Mesenteric fat pad (tissue), 1 donor: ENCODE measurements around the gene TOX2. TPM values are rescaled to one million over a fixed set of nuclear protein-coding genes. Genes with fewer than 3 reads are reported as not detected.
A peak's percentile ranks its signal among the peaks of the same experiment; 100 is the strongest.

Experiments
- DNase-seq: peaks from one replicate; pipeline ENCODE4 v3.0.0-alpha.2; 2020; ENCODE audit warnings: low spot score
- total RNA-seq: library from RNA; stranded (reverse); fragmentation: NEBNext Ultra II Directional; extraction: Animal tissue kit (Norgen Biotek cat#: 25700); gene quantifications from one replicate; pipeline ENCODE4 v1.2.1, GENCODE V29; 2021
- donor health status: DM: yes; HTN: yes; CAD: no.

TOX2 gene
- total RNA-seq, 1 donor from 2014 or later, result 1.2 TPM

DNA sequence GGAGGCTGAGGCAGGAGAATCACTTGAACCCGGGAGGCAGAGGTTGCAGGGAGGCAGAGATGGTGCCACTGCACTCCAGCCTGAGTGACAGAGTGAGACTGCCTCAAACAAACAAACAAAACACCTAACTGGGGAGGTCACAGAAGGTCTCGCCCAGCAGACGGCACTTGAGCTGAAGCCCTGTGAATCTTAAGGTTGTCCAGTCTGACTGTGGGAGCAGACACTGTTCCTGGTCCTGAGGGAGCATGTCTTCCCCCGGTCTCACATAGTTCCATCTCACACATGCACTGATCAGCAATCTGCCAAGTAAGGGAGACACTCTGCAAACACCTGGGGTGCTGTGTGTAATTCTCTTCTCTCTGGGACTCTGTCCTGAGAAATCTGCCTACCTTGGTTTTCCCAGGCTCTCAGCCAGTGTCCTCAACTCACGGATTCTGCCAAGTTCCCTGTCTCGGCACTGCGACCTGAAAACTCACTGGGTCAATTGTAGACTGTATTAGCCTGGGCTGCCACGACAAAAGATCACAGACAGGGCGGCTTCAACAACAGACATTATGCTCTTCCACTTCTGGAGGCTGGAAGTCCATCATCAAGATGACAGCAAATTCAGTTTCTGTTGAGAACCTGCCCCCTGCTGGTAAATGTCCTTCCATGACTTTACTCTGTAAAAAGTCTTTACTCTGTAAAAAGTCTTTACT is 178.0 kb downstream of the TOX2 start:
- DNase-seq, result no peak

DNA sequence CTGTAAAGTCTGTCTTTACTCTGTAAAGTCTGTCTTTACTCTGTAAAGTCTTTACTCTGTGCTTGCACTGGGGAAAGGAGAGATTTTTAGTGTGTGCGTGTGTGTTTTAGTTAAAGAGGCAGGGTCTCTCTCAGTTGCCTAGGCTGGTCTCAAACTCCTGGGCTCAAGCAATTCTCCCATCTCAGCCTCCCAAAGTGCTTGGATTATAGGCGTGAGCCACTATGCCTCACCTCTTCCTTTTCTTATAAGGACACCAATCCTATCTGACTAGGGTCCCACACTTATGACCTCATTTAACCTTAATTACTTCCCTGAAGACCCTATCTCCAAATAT is 178.6 kb downstream of the TOX2 start:
- DNase-seq, result no peak

DNA sequence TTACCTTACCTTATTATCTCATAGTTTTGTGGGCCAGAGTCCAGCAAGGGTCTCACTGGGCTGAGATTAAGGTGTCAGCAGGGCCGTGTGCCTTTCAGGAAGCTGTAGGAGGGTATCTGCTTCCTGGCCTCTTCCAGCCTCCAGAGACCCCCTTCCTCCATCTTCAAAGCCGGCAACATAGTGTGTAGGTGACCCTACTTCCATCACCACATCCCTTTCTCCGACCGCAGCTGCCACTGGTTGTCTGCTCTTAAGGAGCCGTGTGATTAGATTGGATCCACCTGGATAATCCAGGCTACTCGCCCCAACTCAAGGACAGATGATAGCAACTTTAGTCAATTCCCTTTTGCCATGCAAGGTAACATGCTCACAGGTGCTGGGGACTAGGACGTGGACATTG is 181.2 kb downstream of the TOX2 start:
- DNase-seq, result no peak

DNA sequence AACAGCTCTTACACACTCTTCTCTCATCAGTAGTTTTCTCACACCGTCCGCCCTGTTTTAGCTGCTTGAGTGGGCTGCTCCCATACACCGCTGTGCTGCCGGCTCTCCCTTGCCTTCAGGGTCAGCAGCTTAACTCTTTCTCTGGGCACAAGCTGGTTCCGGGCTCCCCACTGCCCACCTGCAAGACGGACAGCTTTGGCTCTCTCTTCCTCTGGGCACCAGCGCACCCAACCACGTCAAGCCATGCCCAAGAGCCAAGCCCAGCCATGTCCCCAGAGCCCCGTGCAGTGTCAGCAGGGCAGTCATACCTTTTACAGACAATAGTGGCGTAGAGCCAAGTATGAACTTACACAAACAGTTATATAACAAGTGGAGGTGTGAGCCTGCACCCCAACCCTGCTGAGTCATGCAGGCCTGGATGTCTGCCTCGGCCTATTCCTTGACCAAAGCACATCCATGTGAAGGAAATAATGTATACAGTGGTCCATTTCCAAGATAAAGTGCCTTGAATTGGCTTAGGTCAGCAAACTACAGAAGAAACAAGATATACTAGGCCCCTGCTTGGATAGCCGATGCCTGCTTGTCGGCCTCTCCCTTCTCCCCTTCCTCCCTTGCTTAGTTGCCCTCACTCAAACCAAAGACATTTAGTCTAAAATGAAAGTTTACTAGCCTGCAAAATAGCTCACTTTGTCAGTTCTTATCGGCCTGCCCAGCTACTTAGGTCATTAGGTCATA is 183.0 kb downstream of the TOX2 start:
- peak; percentile 72 for DNase-seq

DNA sequence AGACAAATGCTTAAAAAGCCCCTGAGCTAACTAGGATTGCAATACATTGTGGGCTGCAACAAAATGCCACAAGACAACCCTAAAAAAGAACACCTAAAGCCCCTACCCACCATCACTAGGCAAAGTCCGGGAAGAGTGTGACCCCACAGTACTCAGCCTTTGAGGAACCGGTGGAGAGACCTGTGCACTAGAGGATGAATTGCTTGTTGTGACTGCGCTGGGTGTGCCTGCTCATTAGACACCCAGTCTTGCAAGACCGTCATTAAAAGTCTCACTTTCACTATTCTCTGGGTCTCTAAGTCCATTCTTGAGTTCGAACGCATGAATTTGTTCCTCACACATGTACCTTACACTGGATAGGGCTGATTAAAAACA is 183.6 kb downstream of the TOX2 start:
- DNase-seq, result peak; percentile 62

DNA sequence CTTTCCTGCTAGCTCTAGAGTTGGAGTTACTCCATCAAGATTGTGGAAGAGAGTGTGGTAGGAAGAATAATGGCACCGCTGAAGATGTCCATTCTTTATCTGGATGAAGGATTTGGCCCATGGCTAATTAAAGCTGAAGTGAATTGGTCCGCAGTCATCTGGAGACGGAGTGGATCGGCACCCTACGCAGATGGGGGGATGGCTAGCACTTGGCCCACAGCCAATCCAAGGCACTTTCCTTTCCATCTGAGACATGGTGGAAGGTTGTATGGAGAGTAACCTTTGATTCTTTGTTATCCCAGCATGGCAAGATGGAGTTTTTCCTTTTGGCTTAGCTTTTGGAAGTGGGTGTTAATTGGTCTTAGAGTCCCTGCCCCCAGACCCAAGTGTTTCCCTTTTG is 184.0 kb downstream of the TOX2 start:
- peak; percentile 18 for DNase-seq

DNA sequence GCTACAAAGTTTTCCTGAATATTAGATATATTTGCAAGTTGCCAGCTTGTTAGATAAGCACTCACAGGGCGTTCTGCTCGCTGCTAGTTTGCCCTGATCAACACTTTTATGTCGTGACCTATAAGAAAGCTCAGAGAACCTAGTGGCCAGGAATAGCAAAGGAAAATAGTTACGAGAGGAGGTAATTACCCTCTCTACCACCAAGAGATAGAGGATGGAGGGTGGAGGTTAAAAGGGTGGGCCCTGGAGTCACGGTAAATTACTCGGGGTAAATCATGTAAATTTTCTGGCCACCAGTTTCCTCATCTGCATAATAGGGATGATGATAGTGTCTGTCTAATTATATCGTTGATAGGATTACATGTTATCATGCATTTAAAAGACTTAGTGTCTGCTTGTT is 185.2 kb downstream of the TOX2 start:
- peak; percentile 2 for DNase-seq

DNA sequence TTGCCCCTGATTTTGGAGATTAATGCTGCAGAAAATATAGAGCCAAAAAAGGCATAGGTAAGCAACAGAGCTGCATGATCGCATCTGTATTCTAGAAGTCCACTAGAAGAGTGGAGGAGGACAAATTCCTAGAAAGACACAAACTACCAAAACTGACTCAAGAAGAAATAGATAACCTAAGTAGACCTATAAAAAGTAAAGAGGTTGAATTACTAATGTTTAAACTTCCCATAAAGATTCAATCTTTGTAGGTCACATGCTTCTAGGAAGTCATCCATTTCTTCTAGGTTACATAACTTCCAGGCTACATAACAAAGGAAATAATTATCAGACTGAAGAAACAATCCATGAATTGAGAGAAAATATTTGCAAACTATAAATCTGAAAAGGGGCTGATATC is 187.9 kb downstream of the TOX2 start:
- no peak for DNase-seq

DNA sequence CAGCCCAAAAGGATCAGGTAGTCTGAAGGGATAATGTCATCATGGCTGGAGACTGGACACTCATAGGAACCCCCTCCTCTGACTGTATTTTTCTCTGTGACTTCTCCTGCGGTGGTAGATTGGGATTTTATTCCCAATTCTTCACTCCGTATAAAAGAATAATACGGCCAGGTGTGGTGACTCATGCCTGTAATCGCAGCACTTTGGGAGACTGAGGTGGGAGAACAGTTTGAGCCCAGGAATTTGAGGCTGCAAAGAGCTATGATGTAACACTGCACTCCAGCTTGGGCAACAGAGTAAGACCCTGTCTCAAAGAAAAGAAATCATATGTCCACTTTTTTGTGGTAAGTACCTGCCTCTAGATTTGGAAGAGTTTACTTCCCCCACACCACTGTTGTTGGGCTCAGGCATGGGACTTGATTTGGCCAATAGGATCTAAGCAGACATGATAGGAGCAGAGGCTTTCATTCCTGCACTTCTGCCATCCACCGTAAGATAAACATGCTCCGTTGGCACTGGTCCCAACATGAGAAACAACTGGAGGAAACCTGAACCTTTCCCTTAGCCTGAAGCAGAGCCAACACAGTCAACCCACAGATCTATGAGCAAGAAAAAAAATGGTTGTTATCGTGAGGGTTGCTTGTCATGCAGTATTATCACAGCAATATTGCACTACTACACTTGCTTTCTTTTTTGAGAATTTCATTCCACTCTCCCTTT is 190.3 kb downstream of the TOX2 start:
- no peak for DNase-seq

DNA sequence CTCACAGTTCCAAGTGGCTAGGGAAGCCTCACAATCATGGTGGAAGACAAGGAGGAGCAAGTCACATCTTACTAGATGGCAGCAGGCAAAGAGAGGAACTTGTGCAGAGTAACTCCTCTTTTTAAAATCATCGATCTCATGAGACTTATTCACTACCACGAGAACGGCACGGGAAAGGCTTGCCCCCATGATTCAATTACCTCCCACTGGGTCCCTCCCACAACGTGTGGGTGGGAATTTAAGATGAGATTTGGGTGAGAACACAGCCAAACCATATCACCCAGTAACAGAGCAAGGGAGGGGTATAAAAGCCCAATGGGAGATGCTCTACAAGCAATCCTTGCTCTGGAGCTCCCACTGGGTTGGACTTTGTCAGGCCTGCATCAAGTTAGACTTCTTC is 192.0 kb downstream of the TOX2 start:
- DNase-seq, result no peak

DNA sequence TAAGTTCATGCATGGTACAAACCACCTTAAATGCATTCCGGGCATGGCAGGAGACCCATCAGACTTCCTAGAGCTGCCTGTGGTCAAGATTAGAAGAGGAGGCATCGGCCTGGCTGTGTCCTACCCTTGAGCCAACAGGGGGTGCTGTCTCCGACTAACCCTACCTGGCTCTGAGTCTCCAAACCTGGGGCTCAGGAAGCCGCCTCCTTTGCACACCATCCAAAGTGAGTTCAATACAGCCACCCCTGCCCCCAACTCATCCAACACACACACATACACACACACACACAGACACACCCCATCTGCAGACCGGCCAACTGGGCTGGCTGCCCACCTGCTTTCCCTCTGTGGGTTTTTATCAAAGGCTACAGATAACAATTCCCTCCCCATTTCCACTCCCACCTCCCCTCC is 195.3 kb downstream of the TOX2 start:
- DNase-seq, result no peak

DNA sequence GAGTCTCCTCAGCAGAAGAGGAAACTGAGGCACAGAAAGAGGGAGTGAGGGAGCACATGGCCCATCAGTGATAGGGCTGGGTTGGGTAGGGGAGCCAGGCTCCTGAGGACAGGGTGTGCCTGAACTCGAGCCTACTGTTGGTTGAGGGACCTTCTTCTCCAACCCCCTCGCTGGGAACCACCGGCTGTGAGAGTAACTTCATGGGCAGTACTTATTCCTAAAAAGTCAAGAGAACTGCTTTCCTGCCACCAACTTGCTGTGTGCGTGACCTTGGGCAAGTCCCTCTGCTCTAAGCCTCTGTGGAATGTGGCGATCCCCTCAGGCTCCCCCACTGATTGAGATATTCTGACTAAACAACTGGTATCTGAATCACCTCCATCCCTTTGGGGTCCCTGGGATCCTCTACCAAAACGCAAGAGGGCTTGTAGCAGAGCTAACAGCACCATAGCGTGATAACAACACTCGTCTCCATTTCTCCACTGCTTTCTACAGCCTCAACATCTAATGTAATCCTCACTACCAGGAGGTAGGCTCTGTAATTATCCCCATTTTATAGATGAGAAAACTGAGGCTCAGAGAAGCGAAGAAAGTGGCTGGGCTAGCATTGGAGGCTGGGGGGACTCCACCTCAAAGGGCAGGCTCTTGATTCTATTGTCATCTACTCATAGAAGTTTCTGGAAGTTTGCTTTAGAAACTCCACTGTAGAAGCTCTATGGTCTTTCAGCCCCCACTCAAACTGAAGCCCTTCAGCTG is 196.3 kb downstream of the TOX2 start:
- no peak for DNase-seq

DNA sequence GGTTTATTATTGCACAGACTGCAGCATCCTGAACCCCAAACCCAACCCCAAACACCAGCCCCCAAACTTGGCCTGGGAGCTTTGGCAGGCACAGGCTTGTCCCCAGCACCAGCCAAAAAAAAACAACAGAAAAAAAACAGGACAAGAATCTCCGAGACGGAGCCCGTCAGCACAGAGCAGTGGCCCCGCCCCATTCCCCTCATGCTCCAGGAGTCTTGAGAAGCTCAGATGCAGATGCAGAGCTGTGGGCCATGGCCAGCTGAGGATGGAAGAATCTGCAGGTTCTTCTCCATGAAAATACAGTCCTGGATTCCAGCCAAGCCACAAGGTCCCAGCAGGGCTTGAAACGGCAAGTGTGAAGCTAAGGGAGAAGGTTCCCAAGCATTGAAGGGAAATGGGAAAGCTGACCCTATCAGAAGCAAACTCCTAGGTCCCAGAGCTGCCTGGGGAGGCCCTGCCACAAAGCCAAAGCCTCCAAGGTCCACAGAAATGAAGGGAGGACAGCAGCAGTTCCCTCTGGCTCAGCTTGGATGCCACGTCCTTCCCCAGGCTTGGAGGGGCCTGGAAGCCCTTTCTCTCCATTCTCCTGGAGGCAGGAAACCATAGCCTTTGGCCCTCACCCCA is 197.2 kb downstream of the TOX2 start:
- no peak for DNase-seq

DNA sequence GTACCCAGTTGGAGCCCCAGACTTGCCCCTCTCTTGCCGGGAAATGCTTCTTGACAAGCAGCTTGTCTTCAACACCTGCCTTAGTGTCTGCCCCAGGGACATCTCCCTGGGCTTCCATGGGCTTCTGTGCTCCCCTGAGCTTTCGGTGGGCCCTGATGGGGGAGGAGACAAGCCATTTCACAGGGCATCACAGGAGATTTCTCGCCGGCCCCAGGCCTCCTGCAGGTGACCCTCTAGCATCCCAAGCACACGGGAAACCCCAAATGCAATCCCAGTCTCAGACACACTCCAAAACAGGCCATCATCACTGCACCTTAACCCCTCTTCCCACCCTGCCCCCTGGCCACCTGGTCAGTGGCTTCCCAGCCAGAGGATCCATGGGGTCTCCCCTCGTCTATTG is 197.8 kb downstream of the TOX2 start:
- DNase-seq, result no peak

DNA sequence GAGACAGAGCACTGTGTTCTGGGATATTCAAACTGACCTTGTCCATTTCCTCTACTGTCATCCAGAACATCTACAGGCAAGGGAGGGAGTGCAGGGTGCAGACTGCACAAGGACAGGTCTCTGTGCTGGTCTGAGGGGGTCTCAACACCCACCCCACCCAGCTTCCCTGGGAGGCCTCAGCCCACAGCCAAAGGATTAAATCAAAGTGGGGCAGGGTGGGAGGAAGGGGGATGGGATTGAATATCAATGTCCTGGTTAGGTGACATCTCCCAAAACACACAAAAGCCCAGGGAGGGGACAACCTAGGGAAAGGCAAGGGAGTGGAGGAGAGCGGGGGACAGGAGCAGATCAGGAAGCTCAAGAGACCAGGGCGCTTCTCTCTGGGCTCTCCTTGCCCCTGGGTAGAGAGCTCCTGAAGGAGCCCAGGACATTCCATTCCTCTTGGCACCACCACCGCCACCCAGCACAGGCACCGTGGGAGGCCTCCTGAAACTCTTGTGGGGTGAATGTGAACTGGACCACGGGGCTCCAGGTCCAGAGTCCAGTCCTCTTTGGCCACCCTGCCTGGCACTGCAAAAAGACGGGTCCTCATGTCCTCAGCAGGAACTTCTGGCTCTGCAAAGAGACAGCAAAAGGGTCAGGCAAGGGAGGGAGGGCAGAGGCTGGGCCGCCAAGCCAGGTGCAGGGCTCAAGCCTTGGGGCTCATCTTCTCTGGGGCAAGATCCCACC is 198.4 kb downstream of the TOX2 start:
- no peak for DNase-seq

DNA sequence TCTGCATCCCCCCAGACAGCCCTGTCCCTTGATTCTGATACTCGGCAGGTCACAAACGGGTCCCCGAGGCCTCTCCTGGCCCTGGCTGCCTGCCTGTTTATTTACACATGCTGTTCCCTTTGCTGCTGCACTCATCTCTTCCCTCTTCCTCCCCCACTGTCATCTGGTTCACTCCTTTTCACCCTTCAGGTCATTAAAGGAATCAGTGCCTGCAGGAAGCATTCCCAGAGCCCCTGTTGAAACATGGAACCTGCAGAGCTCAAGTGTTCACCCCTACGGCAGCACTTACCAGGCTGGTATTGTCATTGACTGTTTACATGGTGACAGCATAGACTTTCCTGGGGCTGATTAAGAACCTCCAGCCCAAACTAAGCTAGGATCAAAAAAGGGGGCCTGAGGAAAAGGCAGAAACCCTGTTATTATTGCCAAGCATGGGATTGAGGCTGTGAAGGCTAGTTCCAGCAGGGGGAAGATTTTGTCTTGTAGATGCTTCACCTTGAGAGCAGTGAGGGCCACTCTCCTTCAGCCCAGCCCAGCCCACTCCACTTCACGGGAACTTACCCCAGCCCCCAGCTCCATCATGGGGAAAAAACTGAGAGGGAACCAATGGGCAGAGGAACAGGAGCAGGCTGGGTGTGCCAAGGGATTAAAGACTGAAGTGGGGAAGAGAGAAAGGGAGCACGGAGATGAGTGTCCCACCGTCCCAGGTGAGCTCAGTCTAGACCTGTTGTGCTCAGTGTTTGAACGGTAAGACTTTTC is 199.1 kb downstream of the TOX2 start:
- DNase-seq, result no peak

DNA sequence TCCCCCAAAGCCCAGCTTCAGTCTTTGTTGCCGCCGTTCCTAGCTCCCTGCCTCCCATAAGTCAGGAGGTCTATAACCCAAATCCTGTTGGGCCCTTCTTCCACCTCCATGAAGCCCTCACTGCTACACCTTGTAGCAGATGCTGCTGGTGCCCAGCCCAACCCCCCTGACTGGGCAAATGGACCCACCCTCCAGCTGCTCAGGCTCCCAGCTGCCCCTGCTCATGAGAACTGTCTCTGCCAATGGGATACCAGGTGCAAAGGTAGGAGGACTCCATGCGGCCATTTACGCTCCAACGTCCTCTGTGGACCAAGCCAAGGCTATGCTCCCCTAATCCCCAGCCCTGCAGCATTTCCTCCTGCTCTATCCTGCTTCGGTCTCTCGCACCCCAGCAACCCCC is 200.5 kb downstream of the TOX2 start:
- DNase-seq, result no peak

DNA sequence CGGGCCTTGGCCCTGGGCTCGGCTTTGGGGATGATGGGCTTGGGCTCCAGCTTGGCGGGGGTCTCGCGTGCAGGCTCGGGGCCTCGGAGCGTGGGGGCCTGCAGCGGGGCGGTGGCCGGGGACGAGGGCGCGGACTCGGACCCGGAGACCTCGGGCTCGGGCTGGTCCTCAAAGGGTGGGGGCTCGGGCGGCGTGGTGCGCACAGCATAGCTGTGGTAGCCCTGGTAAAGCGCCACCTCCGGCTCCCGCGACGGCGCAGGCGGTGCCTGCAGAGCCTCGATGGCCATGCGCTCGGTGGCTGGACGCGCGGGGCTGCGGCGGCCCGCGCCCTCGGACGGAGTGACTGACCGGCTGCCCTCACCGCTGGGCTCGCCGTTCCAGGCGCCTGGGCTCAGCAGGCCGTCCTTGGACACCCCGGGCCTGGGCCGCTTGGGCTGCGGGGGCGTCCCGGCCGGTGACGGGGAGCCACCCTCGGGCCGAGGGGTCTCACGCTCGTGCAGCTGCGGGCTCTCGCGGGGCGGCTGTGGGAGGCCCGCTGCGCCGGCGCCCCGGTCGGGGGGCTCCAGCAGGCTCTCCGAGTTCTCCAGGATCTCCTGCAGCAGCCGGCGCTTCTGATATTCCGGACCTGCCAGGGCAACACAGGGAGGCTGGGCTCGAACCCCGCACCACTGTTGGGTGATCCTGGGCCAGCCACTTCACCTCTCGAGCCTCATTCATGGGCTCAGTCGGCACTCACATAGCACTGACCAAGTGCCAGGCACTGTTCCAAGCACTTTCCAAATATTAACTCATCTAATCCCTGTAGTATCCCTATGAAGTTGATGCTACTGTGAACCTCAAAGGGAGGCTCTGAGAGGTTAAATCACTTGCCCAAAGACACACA is 201.4 kb downstream of the TOX2 start:
- no peak for DNase-seq
